GM20000 (cell line): Measurements from ENCODE around the gene BCAS1.

Experiments used
- DNase-seq: peaks from one replicate; pipeline ENCODE4 v3.0.0; 2012; ENCODE audit warnings: low spot score
- TF ChIP-seq, protein P1 (sequence below): IDR thresholded peaks from 2 replicates; pipeline ENCODE4 v1.5.1; 2012; ENCODE audit warnings: mild to moderate bottlenecking, control low read depth; ENCODE audit errors: extremely low read depth, missing control alignments

Gene BCAS1

DNA sequence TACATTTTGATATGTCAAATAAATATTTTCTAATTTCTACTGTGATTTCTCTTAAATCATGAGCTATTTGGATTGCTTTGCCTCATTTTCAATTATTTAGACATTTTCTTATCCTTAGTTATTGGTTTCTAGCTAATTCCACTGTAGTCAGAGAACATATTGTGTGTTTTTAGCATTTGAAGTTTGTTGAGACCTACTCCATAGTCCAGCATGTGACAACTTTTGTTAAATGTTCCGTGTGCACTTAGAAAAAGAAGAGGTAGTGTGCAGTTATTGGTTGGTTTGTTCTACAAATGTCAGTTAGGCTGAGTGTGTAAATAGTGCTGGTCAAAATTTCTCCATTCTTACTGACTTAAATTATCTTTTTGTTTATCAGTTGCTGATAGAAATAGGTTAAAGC lies 138.8 kb downstream of the BCAS1 start:
- DNase-seq: no peak
- TF ChIP-seq, protein P1, sequence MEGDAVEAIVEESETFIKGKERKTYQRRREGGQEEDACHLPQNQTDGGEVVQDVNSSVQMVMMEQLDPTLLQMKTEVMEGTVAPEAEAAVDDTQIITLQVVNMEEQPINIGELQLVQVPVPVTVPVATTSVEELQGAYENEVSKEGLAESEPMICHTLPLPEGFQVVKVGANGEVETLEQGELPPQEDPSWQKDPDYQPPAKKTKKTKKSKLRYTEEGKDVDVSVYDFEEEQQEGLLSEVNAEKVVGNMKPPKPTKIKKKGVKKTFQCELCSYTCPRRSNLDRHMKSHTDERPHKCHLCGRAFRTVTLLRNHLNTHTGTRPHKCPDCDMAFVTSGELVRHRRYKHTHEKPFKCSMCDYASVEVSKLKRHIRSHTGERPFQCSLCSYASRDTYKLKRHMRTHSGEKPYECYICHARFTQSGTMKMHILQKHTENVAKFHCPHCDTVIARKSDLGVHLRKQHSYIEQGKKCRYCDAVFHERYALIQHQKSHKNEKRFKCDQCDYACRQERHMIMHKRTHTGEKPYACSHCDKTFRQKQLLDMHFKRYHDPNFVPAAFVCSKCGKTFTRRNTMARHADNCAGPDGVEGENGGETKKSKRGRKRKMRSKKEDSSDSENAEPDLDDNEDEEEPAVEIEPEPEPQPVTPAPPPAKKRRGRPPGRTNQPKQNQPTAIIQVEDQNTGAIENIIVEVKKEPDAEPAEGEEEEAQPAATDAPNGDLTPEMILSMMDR: no peak

DNA sequence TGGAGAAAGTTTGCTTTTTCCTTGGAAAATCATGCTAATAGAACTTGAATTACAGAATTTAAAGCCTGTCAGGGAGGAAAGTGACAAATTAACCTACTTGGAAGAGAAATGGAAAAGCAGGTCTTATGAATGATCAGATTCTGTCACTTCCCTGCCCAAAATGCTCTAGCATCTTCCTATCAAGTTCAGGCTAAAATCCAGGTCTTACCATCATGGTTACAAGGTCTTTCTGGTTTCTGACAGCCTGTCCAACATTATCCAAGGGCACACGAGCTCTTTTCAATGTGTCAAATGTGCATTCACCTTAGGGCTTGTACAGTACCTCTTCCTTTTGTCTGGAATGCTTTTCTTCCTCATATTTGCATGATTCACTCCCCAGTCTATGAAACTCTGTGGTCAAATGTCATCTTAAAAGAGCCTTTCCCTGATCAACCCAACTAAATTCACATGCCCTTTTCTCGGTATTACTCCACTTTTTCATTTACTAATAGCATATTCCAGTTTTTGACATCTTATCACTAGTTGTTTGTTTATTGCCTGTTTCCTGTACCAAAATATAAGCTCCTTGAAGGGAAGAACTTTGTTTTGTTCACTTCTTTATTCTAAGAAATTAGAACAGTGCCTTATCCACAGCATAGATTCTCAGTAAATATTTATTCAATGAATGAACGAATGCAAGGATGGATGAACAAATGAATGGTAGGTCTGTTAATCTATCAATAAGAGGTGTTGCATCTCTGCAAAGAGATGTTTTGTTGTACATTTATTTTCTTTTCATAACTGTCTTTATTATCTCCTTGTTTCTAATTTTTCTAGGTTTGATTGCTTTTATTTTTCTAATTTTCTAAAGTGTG lies 139.5 kb downstream of the BCAS1 start:
- TF ChIP-seq, protein P1: no peak
- no peak for DNase-seq

DNA sequence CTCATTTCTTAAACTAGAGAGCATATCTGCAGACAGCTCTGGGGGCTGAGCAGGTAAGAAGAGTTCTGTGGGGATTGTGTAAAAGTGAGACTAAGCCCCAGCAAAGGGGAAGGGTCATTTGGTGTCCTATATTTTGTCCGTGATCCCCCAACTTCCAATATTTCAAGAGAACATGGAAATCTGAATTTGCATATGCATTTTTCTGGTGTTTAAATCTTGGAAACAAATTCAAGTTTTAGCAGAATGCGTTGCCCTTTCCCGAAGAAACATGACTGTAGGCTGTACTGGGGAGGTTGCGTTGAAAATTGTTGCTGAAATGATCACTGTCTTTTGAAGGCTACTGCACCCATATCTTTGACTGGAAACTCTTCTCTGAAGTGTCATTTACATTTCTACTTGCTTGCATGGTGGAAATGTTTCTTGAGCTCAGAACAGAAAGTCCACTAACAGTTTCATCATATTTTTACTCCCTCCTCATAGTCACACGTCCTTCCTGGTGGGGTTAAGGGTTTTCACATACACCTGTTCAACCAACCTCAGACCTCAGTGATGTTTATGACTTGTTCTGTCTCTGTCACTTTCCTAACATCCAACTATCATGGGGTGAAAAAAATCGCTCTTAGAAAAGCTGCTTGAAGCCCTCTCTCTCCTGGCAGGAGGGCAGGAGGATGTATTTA lies 140.3 kb downstream of the BCAS1 start:
- TF ChIP-seq, protein P1: no peak
- DNase-seq: peak; percentile 53

DNA sequence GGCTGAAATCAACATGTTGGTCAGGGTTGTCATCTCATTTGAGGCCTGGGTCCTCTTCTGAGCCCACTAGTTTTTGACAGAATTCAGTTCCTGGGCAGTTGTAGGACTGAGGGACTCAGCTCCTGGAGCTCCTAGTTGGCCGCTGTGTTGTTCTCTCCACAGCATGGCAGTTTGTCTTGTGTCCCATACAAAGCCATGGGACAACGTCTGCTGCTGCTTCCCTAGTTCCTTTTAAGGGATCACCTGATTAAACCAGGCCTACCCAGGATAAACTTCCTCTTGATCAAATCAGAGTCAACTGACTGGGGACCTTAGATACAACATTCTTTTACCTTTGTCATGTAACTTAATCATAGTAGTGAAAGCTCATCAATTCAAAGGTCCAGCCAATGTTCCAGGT lies 141.0 kb downstream of the BCAS1 start:
- TF ChIP-seq, protein P1: no peak
- DNase-seq: no peak

DNA sequence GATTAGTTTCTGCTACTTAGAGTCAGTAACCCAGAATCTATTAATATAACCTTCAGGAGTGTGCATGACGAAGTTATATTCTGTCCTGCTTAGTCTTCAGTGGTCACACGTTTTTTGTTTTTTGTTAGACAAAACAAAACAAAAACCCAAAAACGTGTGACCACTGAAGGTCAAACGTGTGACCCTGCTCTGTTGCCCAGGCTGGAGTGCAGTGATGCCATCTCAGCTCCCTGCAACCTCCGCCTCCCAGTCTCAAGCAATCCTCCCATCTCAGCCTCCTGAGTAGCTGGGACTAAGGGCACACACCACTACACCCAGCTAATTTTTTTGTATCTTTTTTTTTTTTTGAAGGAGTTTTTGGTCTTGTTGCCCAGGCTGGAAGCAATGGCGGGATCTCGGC lies 142.4 kb downstream of the BCAS1 start:
- no peak for DNase-seq
- TF ChIP-seq, protein P1: no peak

DNA sequence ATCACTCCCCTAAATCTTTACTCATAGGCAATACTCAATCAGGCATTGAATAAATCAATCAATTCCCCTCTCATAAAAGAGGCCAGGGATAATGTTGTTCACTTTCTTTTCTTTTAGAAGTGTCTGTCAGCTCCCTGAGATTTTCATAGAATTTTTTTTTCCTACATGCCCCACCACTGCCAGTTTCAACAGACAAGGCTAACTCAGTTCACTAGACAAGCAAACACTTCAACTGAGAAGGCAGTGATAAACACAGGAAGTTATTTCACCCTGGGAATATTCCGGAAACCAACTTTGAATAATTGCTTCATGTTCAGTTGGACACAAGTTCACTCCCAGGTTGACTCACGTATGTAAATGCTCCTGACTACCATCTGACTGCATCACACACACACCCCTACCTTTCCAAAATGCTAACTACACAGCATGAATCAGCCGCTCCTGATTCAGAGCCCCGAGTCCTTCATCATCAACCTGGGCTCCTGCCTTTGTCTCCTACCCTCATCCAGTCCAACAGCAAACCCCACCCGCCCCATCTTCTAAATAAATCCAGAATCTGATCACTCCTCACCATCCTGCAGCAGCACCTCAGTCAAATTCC lies 143.9 kb downstream of the BCAS1 start:
- peak; percentile 46 for DNase-seq
- TF ChIP-seq, protein P1: no peak
